ENCODE measurements around the gene CLNK. TPM values are rescaled to one million over a fixed set of nuclear protein-coding genes. Genes with fewer than 3 reads are reported as not detected.

The CLNK gene
- total RNA-seq, 1 donor from 2014 or later, result 0.35 TPM

DNA sequence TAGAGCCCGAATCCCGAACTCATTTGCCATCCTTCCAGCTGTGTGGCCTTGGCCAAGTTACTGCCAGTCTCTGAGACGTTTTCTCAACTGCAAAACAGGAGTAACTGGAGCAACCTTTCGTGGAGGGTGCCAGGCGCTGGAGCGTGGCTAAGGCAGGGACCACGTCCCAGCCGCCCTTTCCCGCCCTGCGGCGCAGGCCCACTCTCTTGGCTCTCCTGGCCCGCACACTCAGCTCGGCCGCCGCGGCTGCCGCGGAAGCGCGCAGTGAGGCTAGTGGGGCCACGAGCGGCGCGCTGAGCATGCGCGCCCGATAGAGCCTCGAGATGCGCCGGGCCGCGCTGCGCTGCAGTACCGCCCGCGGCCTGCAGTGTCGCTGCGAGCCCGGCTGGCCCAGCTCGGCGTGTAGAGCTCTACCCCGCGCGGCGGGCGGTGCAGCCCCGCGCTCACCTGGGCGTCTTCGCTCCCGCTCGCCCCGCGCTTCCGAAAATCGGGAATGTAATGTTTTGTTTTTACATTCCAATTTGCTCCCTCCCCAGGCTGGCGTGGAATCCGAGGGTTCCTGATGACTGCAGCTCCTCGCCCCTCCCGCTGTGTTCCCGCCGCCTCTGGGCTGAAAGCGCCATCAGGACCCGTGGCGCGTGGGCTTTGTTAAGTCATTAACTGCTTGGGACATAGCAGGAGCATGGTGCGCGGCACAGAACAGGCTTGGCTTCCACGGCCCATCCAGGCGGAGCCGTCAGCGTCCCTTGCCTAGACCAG, 223.3 kb downstream of the CLNK start:
- ATAC-seq, result peak; percentile 94
- TF ChIP-seq, protein P1, sequence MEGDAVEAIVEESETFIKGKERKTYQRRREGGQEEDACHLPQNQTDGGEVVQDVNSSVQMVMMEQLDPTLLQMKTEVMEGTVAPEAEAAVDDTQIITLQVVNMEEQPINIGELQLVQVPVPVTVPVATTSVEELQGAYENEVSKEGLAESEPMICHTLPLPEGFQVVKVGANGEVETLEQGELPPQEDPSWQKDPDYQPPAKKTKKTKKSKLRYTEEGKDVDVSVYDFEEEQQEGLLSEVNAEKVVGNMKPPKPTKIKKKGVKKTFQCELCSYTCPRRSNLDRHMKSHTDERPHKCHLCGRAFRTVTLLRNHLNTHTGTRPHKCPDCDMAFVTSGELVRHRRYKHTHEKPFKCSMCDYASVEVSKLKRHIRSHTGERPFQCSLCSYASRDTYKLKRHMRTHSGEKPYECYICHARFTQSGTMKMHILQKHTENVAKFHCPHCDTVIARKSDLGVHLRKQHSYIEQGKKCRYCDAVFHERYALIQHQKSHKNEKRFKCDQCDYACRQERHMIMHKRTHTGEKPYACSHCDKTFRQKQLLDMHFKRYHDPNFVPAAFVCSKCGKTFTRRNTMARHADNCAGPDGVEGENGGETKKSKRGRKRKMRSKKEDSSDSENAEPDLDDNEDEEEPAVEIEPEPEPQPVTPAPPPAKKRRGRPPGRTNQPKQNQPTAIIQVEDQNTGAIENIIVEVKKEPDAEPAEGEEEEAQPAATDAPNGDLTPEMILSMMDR (IDR thresholded peaks at IDR 0.05), result peak; percentile 94
- Histone ChIP-seq H3K4me3 (peak overlapping the region; percentile 29), H3K4me1 (no peaks in the 10 kb centered on the region), H3K27ac (no peak overlapping the region), H3K27me3 (peaks cover 37% of the 10 kb centered on the region), H3K36me3 (no peaks in the 10 kb centered on the region), H3K9me3 (no peaks in the 10 kb centered on the region)
- DNase-seq, result peak; percentile 82
- intact Hi-C loops (cut with DNase I), result no loop called here

DNA sequence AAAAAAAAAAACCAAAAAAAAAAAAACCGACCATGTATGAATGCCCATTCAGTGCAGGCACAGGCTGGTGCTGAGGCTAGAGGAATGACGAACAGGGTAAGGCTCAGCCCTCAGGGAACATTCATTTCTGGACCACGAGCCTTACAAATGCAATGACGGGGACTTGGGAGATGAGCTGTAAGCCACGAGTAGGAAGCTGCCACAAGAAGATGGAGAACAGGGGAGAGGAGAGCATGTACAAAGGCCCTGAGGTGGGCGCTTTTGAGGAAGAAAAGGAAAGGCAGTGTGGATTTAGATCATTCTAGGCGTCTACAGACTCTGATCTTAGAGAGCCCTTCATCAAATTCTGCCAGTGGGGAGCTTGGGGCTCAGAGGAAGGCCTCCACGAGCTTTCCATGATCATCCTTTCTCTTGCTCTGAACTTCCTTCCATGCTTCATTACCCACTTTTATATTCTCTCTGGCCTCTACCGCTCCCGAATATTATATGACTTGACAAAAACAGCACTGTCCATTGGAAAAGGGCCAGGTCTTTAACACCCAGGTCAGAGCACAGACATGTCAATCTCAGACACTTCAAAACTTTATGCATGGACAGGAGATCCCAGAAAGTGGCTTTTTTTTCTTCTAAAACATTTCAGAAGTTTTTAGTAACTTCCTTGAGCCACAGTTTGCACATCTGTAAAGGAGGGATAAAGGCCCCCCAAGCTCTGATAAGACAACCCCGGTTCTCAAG, 224.1 kb downstream of the CLNK start:
- DNase-seq, result no peak
- no peak overlapping the region for H3K27ac ChIP-seq
- H3K36me3 ChIP-seq, result no peaks in the 10 kb centered on the region
- TF ChIP-seq, protein P1 (IDR thresholded peaks at IDR 0.05), result no peak
- peak overlapping the region; percentile 29 for H3K4me3 ChIP-seq
- H3K4me1 ChIP-seq, result peaks cover 4% of the 10 kb centered on the region
- intact Hi-C loops (cut with DNase I), result no loop called here
- no peaks in the 10 kb centered on the region for H3K9me3 ChIP-seq
- H3K27me3 ChIP-seq, result peaks cover 37% of the 10 kb centered on the region
- no peak for ATAC-seq

DNA sequence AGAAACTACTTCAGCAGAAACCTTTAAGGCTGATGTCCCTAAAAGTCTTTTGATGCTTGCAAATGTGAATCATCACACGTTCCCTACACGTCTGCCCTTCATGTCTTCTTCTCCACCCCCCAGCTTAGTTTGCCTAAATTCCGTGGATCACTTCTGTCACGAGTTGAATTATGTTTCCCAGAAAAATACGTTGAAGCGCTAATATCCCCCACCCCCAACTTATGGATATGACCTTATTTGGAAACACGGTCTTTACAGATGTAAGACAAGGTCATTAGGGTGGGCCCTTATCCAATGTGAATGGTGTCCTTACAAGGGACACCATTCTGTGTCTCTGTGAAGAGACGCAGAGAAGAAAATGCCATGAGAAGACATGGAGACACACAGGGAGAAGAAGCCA, 225.3 kb downstream of the CLNK start:
- Histone ChIP-seq H3K36me3 (no peaks in the 10 kb centered on the region), H3K4me3 (no peak overlapping the region), H3K4me1 (peaks cover 4% of the 10 kb centered on the region), H3K9me3 (no peaks in the 10 kb centered on the region), H3K27me3 (peaks cover 36% of the 10 kb centered on the region), H3K27ac (no peak overlapping the region)
- intact Hi-C loops (cut with DNase I), result no loop called here
- TF ChIP-seq, protein P1 (IDR thresholded peaks at IDR 0.05), result no peak
- ATAC-seq (no peak), DNase-seq (no peak)

DNA sequence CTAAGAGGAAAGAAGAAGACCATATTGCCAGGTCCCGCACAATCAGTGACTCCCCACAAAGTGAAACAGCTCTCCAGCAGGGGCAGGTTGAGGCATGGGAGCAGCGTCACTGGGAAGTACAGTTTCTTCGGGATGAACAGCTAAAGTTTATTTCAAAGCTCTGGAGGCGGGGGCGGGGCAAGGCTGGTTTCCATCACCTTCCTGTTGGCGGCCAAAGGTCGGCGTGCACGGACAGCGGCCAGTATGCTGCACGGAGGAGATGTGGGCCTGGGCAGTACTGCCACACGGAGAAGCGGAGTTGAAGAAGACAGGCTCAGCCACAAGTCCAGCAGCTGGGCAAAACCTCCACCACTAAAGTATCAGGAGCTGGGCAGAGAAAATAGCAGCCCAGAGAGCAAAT, 226.4 kb downstream of the CLNK start:
- ATAC-seq (no peak), DNase-seq (no peak)
- Histone ChIP-seq H3K36me3 (no peaks in the 10 kb centered on the region), H3K4me1 (peaks cover 4% of the 10 kb centered on the region), H3K27ac (no peak overlapping the region), H3K27me3 (peaks cover 25% of the 10 kb centered on the region), H3K9me3 (no peaks in the 10 kb centered on the region), H3K4me3 (no peak overlapping the region)
- TF ChIP-seq, protein P1 (IDR thresholded peaks at IDR 0.05), result no peak
- intact Hi-C loops (cut with DNase I), result no loop called here

DNA sequence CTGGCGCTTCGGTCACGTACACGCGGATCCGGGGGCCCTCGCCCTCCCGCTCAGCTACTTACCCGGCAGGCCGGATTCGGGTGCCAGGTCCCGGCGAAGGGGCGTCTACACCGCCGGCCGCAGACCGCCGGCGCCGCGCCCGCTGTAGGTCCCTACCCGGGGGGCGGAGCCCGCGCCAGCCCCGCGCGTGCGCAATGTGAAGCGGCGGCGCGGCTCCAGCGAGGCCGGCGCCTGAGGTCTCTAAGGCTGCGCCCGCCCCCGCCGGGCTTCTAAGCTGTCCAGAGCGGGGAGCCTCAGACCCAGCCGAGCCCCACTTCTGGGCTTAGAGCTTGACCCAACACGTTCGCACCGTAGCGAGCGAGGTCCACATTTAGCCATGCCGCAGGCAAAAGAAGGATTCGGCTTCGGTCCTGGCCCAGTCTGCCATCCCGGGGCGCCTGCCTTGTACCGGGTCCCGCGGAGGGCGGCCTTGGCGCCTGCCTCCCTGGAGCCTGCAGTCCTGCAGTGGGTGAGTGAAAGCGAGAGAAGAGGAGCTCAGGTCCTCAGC, 227.2 kb downstream of the CLNK start, which contains the start of gene ZNF518B:
ZNF518B (minus strand) TSS at position 172 of the 547 bp plus-strand sequence. CDS start 11,098 bp downstream, outside the sequence.
- peak; percentile 87 for ATAC-seq
- H3K9me3 ChIP-seq, result no peaks in the 10 kb centered on the region
- peaks cover 4% of the 10 kb centered on the region for H3K4me1 ChIP-seq
- H3K4me3 ChIP-seq, result peak within 1 kb of the TSS; percentile 57
- peaks cover 17% of the 10 kb centered on the region for H3K27me3 ChIP-seq
- intact Hi-C loops (cut with DNase I), result no loop called here
- H3K27ac ChIP-seq, result peak within 1 kb of the TSS; percentile 2
- DNase-seq, result peak; percentile 87
- no peaks in the 10 kb centered on the region for H3K36me3 ChIP-seq
- TF ChIP-seq, protein P1 (IDR thresholded peaks at IDR 0.05), result no peak

Measured in upper lobe of right lung (tissue), 1 donor.